SK-N-SH (cell line): ENCODE data around the gene CERCAM. TPM values are rescaled to one million over a fixed set of nuclear protein-coding genes. Genes with fewer than 3 reads are reported as not detected.

Experiments used
- CTCF ChIA-PET: fragments of 300-600, 350-600 bp; formaldehyde crosslinking; extraction: SDS; loops from one replicate; lab custom pipeline; 2021; lab: Yijun Ruan, JAX
- POLR2A ChIA-PET: fragments of 350-600 bp; sonication (Branson Sonifier 250); formaldehyde crosslinking; extraction: SDS; loops from one replicate; lab custom pipeline; 2020; ENCODE audit warnings: antibody characterized with exemption, inconsistent platforms; lab: Yijun Ruan, JAX
- DNase-seq: peaks from one replicate; pipeline ENCODE4 v3.0.0; 2012
- H2AFZ ChIP-seq: fragments of 200-600 bp; sonication (generic); 2 replicates; pipeline ENCODE4 v1.8.1; 2016; ENCODE audit warnings: antibody characterized with exemption, mild to moderate bottlenecking, low read depth
- H3F3A ChIP-seq: fragments of 200-600 bp; sonication (generic); replicated peaks from 2 replicates; pipeline ENCODE3; 2016; ENCODE audit warnings: antibody characterized with exemption, mild to moderate bottlenecking; ENCODE audit not compliant: insufficient read depth
- H3K27ac ChIP-seq, 2 experiments: fragments of 200-500 bp in 1 of 2; fragments of 200-600 bp in 1 of 2; sonication (Bioruptor generic) in 1 of 2; sonication (generic), shearing (Covaris generic) in 1 of 2; 2 replicates each; pipeline versions ENCODE4 v1.5.1 to v1.6.1; 2014 to 2016; ENCODE audit warnings: low read depth in 2 of 2, inconsistent platforms in 1 of 2, low read length in 1 of 2, mild to moderate bottlenecking in 1 of 2, mixed read lengths in 1 of 2
- H3K27me3 ChIP-seq: fragments of 200-600 bp; sonication (generic), shearing (Covaris generic); 2 replicates; pipeline ENCODE4 v1.6.1; 2016; ENCODE audit warnings: mixed run types; ENCODE audit not compliant: insufficient read depth
- H3K36me3 ChIP-seq, 2 experiments: fragments of 200-500 bp in 1 of 2; fragments of 200-600 bp in 1 of 2; sonication (Bioruptor generic) in 1 of 2; sonication (generic) in 1 of 2; replicated peaks in 1 of 2; 2 replicates each; pipeline versions ENCODE3 to v1.5.1; 2014 to 2016; ENCODE audit warnings: low read length in 1 of 2, mild to moderate bottlenecking in 1 of 2; ENCODE audit not compliant: insufficient read depth in 2 of 2, control insufficient read depth in 1 of 2
- H3K4me1 ChIP-seq, 2 experiments: fragments of 200-500 bp in 1 of 2; fragments of 200-600 bp in 1 of 2; sonication (Bioruptor generic) in 1 of 2; sonication (generic), shearing (Covaris generic) in 1 of 2; 2 replicates each; pipeline versions ENCODE4 v1.5.1 to v1.6.1; 2014 to 2016; ENCODE audit warnings: low read depth in 1 of 2, low read length in 1 of 2, mixed run types in 1 of 2; ENCODE audit not compliant: insufficient read depth in 2 of 2, control insufficient read depth in 1 of 2
- H3K4me2 ChIP-seq: fragments of 200-600 bp; sonication (generic), shearing (Covaris generic); 2 replicates; pipeline ENCODE4 v1.6.1; 2017; ENCODE audit warnings: mixed run types
- H3K4me3 ChIP-seq, 2 experiments: fragments of 200-500 bp in 1 of 2; fragments of 200-600 bp in 1 of 2; sonication (Bioruptor generic) in 1 of 2; sonication (generic), shearing (Covaris generic) in 1 of 2; 2 replicates each; pipeline versions ENCODE4 v1.5.1 to v1.8.1; 2014 to 2016; ENCODE audit warnings: low read depth in 2 of 2, inconsistent platforms in 1 of 2, low read length in 1 of 2, mild to moderate bottlenecking in 1 of 2, mixed read lengths in 1 of 2, moderate library complexity in 1 of 2
- H3K79me2 ChIP-seq: fragments of 200-600 bp; sonication (generic); 2 replicates; pipeline ENCODE4 v1.8.1; 2017; ENCODE audit warnings: mild to moderate bottlenecking; ENCODE audit not compliant: insufficient read depth
- H3K9ac ChIP-seq: fragments of 200-600 bp; sonication (generic); 2 replicates; pipeline ENCODE4 v1.6.1; 2017; ENCODE audit warnings: mixed run types
- H3K9me2 ChIP-seq: fragments of 200-600 bp; sonication (generic); 2 replicates; pipeline ENCODE4 v1.6.1; 2017; ENCODE audit warnings: mixed run types
- H3K9me3 ChIP-seq: fragments of 200-600 bp; sonication (generic); 2 replicates; pipeline ENCODE4 v1.6.1; 2017; ENCODE audit warnings: mixed run types, mild to moderate bottlenecking, moderate library complexity
- H4K20me1 ChIP-seq: fragments of 200-600 bp; sonication (generic); 2 replicates; pipeline ENCODE4 v1.6.1; 2017; ENCODE audit warnings: mild to moderate bottlenecking, mixed run types; ENCODE audit not compliant: insufficient read depth
- FOXM1 ChIP-seq: IDR thresholded peaks from 2 replicates; pipeline ENCODE4 v1.4.0; 2012; ENCODE audit warnings: low read depth, mild to moderate bottlenecking
- GABPA ChIP-seq: IDR thresholded peaks from 2 replicates; pipeline ENCODE4 v1.4.0; 2012; ENCODE audit warnings: low read depth, mild to moderate bottlenecking
- MEF2A ChIP-seq: IDR thresholded peaks from 2 replicates; pipeline ENCODE4 v1.4.0; 2012; ENCODE audit warnings: low read depth, borderline replicate concordance
- MXI1 ChIP-seq: IDR thresholded peaks from 2 replicates; pipeline ENCODE4 v1.6.1; 2012; ENCODE audit warnings: mild to moderate bottlenecking, low read depth, low read length, improper control_type of control experiment
- POLR2AphosphoS5 ChIP-seq: IDR thresholded peaks from 2 replicates; pipeline ENCODE4 v1.6.1; 2012; ENCODE audit warnings: low read depth, low read length
- RXRA ChIP-seq: IDR thresholded peaks from 2 replicates; pipeline ENCODE4 v1.4.0; 2012; ENCODE audit warnings: low read depth, mild to moderate bottlenecking, borderline replicate concordance
- SIN3A ChIP-seq: IDR thresholded peaks from 2 replicates; pipeline ENCODE4 v1.6.1; 2012; ENCODE audit warnings: low read depth, mild to moderate bottlenecking, low read length, moderate library complexity, borderline replicate concordance
- TAF1 ChIP-seq: IDR thresholded peaks from 2 replicates; pipeline ENCODE4 v1.6.1; 2012; ENCODE audit warnings: low read depth, mild to moderate bottlenecking, low read length, moderate library complexity, borderline replicate concordance
- WGBS: methylation state at CpG from one replicate; pipeline ENCODE4 v1.1.6; 2017; ENCODE audit warnings: low lambda C conversion rate; 5-methylcytosine and 5-hydroxymethylcytosine counted together
- polyA plus RNA-seq, 3 experiments: library from polyadenylated mRNA; depleted of rRNA; stranded (reverse); fragments of >200 nt; gene quantifications; 2 replicates each; pipeline ENCODE4 v1.2.3, GENCODE V29; 2012
- TF ChIP-seq, protein P1 (sequence below): fragments of 150-350 bp; IDR thresholded peaks from 2 replicates; pipeline ENCODE4 v1.6.1; 2017; ENCODE audit warnings: antibody characterized with exemption, low read length, low read depth, borderline replicate concordance
- TF ChIP-seq, protein P2 (sequence below): fragments of 200-600 bp; sonication (generic); IDR thresholded peaks from 2 replicates; pipeline ENCODE4 v1.6.1; 2017; ENCODE audit warnings: antibody characterized with exemption, mild to moderate bottlenecking, moderate library complexity
- TF ChIP-seq, protein P3 (sequence below): IDR thresholded peaks from 2 replicates; pipeline ENCODE4; 2012

The CERCAM gene
- polyA plus RNA-seq, 1 of the 3 experiments (the other 2 are of a cell fraction), result 131 TPM

DNA sequence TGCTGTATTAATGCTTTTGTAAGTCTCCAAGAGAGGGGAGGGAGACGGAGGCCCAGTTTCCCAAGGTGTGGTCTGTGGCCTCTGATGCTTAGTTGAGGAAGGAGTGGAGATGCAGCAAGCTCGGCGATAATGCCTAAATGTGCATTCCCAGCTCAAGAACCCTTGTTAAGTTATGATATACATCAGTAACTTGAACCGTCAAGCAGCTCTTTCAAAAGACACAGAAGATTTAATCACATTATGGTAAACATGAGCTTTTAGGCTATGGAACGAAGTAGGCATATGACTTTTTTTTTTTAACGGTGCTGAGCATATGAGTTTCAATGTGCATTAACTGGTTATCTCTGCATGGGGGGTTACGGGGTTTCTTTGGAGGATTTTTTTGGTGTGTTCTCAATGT lies 61.5 kb downstream of the CERCAM start:
- H3K36me3 ChIP-seq, result peaks cover 40 to 57% of the 10 kb centered on the region in 2 experiments
- H3K9ac ChIP-seq, result no peak overlapping the region
- H3K9me2 ChIP-seq, result no peaks in the 10 kb centered on the region
- no peak for DNase-seq
- H3K27ac ChIP-seq, result no peak overlapping the region
- no peaks in the 10 kb centered on the region for H3K27me3 ChIP-seq
- H4K20me1 ChIP-seq, result no peaks in the 10 kb centered on the region
- H3K4me2 ChIP-seq, result no peak overlapping the region
- no peak overlapping the region for H3K4me3 ChIP-seq
- no peaks in the 10 kb centered on the region for H3K4me1 ChIP-seq
- TF ChIP-seq, protein P1, sequence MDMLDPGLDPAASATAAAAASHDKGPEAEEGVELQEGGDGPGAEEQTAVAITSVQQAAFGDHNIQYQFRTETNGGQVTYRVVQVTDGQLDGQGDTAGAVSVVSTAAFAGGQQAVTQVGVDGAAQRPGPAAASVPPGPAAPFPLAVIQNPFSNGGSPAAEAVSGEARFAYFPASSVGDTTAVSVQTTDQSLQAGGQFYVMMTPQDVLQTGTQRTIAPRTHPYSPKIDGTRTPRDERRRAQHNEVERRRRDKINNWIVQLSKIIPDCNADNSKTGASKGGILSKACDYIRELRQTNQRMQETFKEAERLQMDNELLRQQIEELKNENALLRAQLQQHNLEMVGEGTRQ, result no peak
- TF ChIP-seq FOXM1 (no peak), POLR2AphosphoS5 (no peak), SIN3A (no peak), RXRA (no peak), TAF1 (no peak), GABPA (no peak), MEF2A (no peak)
- TF ChIP-seq, protein P2, sequence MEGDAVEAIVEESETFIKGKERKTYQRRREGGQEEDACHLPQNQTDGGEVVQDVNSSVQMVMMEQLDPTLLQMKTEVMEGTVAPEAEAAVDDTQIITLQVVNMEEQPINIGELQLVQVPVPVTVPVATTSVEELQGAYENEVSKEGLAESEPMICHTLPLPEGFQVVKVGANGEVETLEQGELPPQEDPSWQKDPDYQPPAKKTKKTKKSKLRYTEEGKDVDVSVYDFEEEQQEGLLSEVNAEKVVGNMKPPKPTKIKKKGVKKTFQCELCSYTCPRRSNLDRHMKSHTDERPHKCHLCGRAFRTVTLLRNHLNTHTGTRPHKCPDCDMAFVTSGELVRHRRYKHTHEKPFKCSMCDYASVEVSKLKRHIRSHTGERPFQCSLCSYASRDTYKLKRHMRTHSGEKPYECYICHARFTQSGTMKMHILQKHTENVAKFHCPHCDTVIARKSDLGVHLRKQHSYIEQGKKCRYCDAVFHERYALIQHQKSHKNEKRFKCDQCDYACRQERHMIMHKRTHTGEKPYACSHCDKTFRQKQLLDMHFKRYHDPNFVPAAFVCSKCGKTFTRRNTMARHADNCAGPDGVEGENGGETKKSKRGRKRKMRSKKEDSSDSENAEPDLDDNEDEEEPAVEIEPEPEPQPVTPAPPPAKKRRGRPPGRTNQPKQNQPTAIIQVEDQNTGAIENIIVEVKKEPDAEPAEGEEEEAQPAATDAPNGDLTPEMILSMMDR, result no peak
- 98% methylated on average over 7 of the region's 7 CpGs for WGBS
- ChIA-PET POLR2A (interaction anchor here (0.6 kb wide), 1 partner anchor 251 kb away, joined by 5 read pairs; no protein-coding TSS in a partner anchor), CTCF (interaction anchor here (0.8 to 2.9 kb wide), 2 partner anchors 44 to 120 kb away, joined by 4 to 11 read pairs; no protein-coding TSS in a partner anchor)
- H3F3A ChIP-seq, result no peaks in the 10 kb centered on the region
- no peaks in the 10 kb centered on the region for H3K9me3 ChIP-seq
- H3K79me2 ChIP-seq, result no peaks in the 10 kb centered on the region
- H2AFZ ChIP-seq, result no peak overlapping the region

DNA sequence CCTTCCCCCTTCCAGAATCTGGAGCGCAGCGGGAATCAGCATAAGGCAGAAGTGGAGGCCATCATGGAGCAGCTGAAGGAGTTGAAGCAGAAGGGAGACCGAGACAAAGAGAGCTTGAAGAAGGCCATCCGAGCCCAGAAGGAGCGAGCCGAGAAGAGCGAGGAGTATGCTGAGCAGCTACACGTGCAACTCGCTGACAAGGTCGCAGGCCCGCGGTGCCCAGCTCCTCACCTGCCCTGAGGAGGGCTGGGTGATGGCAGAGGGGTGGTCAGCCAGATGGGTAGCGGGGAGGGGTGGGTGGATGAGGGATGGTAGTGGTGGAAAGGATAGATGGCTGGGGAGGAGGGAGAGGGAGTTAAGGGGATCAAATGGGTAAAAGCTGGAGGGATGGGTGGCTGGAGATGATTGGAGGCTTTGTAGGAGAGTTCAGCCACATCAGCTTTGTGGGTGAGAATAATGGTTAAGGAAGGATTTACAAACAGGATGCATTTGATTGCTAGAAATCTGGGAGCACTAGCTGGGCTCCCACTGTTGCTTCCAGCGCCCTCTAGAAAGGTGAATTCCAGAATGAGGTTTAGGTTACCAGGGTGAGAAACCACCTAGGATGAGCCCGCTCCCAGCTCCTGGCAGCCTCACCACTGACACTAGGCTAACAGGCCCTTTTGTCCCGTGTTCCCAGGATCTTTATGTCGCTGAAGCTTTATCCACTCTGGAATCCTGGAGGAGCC lies 64.2 kb downstream of the CERCAM start:
- DNase-seq, result no peak
- POLR2A ChIA-PET, result no interaction called here
- CTCF ChIA-PET, result interaction anchor here (1.1 to 1.6 kb wide), 2 partner anchors 11 to 46 kb away, joined by 5 read pairs; no protein-coding TSS in a partner anchor
- Histone ChIP-seq H3K27me3 (no peaks in the 10 kb centered on the region), H3K27ac (no peak overlapping the region), H3K9me3 (no peaks in the 10 kb centered on the region), H3K36me3 (peaks cover 43 to 53% of the 10 kb centered on the region in 2 experiments), H3F3A (no peaks in the 10 kb centered on the region), H3K79me2 (no peaks in the 10 kb centered on the region), H4K20me1 (no peaks in the 10 kb centered on the region), H2AFZ (no peak overlapping the region), H3K4me2 (no peak overlapping the region), H3K4me1 (no peaks in the 10 kb centered on the region), H3K4me3 (no peak overlapping the region), H3K9ac (no peak overlapping the region), H3K9me2 (no peaks in the 10 kb centered on the region)
- TF ChIP-seq, protein P2, result no peak
- TF ChIP-seq, protein P3, sequence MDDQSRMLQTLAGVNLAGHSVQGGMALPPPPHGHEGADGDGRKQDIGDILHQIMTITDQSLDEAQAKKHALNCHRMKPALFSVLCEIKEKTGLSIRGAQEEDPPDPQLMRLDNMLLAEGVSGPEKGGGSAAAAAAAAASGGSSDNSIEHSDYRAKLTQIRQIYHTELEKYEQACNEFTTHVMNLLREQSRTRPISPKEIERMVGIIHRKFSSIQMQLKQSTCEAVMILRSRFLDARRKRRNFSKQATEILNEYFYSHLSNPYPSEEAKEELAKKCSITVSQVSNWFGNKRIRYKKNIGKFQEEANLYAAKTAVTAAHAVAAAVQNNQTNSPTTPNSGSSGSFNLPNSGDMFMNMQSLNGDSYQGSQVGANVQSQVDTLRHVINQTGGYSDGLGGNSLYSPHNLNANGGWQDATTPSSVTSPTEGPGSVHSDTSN, result no peak
- no peak for TF ChIP-seq MXI1
- 89% methylated on average over 16 of the region's 17 CpGs for WGBS
